HG02884 (cell line): ENCODE results near the gene NUP214.

Experiments used
- ATAC-seq: cut with Tn5 transposase; IDR thresholded peaks from one replicate; pipeline ENCODE4 v1.9.1; 2021; ENCODE audit warnings: mild to moderate bottlenecking, moderate library complexity; ENCODE audit not compliant: unreplicated experiment

Gene NUP214

DNA sequence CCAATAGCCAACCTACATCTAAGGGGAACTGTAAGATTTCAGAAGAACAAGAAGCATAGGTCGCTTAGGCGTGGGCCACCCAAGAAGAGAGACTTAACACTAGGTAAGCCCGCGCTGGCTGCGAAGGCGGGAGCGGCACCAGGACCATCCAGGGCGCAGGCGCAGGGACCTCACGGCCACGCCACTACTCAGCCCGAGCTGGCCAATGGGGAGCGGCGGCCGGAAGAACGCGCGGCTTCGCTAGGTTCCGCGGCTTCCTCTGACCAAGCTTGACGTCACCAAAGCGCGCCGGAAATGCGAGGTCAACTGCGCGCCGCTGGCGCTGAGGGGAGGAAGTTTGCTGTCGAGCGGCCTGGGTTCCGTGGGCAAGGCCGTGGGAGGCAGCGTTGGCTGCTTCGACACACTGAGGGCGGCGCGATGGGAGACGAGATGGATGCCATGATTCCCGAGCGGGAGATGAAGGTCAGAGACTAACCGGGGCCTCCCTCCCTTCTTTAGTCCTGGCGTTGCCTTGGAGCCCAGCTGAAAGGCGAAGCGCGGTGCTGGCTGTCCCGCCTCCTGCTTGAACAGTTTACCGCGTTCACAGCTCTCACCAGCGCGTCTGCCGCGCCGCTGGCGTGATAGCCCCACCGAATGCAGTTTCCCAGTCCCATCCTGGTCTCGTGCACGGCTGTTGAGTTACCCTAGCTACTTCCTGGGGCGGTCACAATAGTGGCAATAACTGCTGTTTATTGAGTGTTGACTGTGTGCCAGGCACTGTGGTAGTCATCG is at the start of gene NUP214:
Gene NUP214 (plus strand): TSS at position 299 of the 771 bp plus-strand sequence. CDS start 119 bp downstream, at position 418.
- ATAC-seq = peak; percentile 94

DNA sequence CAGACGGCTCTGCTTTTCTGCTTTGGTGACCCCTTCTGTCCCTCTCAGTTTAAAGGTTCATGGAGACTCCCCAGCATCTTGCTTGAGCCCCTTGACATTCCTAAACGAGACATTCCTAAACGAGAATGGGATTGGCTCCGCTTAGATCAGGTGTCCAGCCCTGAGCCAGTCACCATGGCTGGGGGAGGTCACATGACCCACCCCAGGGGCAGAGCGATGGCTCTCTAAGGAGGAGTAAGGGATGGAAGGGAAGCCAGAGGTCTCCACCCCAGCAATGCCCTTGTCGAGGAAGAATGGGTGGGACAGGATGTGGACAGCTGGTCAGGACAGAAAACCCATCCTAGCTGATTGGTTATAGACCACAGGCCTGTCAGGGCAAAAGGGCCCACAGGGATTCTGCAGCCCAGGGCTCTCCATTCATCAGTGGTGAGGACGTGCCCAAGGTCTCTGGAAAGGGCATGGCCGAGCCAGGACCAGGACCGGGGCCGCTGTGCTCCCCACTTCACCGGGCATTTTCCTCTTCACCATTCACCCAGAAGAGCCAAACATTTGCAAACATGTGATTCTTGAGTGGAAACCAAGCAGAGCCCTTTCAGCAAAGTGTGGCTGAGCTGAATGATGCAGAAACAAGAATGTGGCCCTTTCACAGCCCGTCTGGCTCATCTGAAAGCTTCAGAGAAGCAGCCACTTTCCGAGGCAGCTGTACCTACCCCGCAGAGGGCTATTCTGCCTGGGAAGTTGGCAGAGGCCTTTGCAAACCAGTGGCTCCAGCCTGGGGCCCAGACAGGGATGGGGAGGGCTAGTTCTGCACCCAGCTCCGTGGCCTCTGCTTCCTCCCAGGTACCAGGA is 48.8 kb upstream of the NUP214 start:
- ATAC-seq = no peak

DNA sequence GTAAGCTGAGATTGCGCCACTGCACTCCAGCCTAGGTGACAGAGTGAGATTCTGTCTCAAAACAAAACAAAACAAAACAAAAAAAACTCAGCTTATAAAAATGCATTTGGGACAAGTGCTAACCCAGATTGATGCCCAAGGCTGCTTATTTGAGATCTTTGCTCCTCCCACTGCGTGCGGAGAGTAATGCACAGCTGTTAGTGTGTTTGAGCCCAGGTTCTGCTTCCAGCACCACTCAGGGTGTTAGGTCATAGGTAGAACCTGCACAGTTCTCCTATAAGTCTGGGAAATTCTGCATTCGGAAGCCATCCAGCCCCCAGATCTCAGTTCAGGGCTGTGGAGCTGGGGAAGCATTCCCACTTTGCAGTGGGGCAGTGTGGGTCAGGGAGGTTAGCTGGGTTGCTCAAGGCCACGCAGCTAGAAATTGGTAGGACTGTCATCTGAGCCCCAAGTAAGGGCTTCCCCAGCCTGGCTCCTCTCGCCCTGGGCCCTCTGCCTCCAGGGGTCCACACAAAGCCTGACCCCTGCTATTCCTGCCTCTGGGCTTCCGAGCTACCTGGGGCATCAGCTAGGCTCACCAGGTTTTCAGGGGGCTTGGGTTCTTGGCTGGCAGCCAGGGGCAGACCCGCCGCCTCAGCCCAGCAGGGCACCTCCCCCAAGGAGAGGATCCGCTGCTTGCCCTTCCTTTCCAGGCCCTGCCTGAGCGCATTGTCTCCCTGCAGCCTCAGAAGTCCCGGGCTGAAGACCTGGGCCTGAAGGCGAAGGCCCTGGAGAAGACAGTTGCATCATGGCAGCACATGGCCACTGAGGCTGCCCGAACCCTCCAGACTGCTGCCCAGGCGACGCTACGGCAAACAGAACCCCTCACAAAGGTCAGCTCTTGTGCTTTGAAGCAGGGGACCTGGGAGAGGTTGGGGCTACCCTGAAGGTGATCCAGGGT is 46.7 kb upstream of the NUP214 start:
- ATAC-seq = no peak

DNA sequence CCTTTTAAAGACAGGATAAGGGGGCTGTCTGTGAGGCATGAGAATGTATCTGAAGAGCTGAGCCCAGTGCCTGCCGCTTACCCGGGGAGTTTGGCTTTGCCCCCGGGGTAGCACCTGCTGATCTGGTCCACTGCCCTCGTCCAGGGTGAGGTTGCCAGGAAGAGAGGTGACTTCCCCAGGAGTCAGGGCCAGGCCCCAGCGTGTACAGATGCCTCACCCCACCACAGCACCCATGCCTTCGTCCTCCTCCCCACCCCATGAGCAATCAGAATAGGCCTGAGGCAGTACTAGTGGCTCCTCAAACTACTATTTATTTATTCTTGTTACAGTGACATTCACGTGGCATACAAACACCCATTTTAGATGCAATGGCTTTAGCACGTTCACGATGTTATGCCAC is 44.8 kb upstream of the NUP214 start:
- ATAC-seq = no peak

DNA sequence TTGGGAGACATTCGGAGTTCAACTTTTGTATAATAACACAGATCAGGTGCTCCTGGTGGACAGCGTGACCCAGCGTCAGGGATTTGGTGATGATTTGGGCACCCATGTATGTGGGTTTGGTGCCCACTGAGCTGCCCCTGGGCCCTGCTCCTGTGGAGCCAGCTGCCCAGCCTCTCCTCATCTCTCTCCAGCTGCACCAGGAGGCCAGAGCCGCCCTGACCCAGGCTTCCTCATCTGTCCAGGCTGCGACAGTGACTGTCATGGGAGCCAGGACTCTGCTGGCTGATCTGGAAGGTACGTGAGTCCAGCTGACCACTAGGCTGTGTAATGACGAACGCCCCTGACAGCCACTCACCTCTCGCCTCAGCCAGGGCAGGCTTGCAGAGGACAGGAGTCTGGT is 43.5 kb upstream of the NUP214 start:
- no peak for ATAC-seq

DNA sequence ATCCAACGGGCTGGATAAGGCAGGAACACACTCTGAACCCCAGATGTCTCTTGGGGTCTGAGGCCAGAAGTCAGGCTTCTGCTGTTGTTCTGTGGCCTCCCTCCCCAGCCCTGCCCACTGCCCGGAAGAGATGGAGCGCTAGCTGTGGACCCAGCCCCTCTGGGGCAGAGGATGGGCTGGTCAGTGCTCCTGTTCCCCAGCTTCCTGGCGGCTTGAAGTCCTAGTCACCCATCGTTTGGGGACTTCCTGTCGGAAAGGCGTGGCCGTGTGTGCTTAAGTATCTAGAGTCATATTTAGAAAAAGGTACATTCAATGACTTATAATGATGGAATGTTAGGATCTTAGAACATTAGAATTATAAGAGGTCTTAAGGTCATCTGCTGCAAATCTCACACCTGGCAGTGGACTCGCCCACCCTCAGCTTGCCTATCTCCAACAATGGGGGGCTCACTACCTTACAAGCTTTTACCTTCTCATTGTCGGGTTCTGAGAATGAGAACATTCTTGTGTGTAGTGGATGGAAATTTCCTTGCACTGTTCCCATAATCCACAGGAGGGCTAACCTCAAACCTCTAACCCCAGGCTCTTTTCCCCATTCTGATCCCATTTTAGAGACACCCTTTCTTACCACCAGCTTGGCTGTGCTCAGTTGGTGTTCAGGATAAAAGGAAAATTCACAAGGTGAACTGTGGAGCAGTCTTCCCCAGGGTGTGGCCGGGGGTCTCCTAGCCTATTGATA is 42.4 kb upstream of the NUP214 start:
- ATAC-seq = no peak

DNA sequence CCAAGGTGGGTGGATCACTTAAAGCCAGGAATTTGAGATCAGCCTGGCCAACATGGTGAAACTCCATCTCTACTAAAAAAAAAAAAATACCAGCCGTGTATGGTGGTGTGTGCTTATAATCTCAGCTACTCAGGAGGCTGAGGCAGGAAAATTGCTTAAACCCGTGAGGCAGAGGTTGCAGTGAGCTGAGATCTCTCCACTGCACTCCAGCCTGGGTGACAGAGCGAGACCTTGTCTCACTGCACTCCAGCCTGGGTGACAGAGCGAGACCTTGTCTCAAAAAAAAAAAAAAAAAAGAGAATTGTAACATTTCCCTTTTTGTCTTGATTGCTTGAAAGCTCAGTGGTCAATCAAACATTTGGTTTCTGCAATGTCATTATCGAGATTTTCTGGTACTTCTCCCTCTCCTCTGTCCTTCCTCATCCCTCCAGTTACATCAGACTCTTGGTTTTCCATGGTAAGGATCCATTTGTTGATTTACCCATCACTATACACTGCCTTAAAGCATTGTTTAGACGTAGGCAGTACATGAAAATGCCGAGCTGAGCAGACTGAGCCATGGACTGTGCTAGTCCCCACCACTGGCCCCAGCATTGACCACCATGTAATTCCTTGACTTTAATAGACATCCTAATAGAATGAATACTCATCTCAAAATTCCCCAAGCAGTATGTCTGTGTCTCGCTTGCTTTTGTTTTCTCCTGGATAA is 40.6 kb upstream of the NUP214 start:
- ATAC-seq = no peak

DNA sequence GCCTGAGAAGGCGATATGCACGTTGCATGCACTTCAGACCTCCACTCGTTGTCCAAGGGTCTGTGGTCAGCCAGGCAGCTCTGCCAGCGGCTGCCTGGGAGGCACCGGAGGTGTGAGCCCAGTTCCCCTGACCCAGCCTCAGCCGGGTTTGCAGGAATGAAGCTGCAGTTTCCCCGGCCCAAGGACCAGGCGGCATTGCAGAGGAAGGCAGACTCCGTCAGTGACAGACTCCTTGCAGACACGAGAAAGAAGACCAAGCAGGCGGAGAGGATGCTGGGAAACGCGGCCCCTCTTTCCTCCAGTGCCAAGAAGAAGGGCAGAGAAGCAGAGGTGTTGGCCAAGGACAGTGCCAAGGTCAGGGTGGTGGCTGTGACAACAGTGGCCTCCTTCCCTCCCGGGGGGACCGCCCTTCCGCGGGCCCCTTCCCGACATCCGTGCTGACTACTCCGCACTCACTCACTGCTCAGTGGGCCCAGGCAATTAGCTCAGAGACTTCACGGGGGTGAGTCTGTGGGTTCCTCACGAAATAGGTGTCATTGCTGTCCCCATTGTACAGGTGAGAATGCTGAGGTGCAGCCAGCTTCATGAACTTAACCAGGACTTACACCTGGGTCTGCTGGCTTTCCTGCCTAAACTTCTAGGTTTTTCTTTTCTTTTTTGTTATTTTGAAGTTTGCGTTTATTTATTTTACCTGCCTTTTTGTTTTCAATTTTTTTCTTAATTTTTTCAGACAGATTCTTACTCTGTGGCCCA is 39.8 kb upstream of the NUP214 start:
- ATAC-seq = no peak

DNA sequence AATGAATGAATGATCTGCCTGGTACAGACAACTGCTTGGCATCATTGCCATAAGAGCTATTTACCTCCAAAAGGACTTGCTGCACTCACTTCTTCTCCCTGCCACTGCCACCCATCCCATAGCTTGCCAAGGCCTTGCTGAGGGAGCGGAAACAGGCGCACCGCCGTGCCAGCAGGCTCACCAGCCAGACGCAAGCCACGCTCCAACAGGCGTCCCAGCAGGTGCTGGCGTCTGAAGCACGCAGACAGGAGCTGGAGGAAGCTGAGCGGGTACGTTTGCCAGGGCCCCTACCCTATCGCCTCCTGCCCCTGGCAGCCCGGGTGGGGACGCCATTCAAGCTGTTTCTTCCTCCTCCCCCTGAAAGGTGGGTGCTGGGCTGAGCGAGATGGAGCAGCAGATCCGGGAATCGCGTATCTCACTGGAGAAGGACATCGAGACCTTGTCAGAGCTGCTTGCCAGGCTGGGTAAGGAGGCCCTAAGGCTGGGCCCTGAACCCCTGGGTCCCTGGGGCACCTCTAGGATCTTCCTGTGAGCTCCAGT is 38.0 kb upstream of the NUP214 start:
- no peak for ATAC-seq

DNA sequence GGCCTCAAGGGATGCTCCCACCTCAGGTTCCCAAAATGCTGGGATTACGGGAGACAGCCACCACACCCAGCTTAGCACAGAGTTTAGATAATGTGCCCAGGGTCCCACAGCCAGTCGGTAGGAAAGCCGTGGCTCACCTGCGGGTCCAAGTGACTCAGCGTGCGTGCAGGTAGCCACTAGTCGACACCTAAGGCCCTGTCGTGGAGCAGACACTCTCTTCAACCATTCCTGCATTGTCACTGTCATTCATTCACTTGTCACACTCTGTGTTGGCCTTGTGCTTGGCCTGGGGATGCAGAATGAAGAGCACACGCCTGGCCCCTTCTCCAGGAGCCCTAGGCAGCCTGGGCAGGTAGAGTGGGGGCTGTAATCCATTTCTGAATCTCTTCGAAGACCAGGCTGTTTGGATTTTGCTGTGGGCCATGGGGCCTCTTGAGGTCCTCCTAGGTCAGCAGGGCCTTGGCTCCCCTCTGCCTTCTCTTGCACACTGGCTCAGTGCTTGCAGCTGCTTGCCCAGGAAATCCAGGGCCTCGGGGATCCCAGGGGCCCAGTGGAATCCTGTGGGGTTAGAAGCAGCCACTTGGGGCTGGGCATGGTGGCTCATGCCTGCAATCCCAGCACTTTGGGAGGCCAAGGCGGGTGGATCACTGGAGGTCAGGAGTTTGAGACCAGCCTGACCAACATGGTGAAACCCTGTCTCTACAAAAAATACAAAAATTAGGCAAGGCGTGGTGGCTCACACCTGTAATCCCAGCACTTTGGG is 35.2 kb upstream of the NUP214 start:
- ATAC-seq = no peak

DNA sequence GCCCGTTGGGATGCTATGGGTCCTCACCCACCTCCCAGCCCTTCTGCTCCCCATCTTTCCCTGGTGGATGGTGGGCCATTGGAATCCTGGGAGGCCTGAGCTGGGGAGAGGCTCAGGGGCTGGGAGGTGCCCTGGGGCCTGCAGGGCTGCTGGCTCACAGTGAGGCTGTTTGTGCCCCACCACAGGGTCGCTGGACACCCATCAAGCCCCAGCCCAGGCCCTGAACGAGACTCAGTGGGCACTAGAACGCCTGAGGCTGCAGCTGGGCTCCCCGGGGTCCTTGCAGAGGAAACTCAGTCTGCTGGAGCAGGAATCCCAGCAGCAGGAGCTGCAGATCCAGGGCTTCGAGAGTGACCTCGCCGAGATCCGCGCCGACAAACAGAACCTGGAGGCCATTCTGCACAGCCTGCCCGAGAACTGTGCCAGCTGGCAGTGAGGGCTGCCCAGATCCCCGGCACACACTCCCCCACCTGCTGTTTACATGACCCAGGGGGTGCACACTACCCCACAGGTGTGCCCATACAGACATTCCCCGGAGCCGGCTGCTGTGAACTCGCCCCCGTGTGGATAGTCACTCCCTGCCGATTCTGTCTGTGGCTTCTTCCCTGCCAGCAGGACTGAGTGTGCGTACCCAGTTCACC is 33.9 kb upstream of the NUP214 start:
- no peak for ATAC-seq

DNA sequence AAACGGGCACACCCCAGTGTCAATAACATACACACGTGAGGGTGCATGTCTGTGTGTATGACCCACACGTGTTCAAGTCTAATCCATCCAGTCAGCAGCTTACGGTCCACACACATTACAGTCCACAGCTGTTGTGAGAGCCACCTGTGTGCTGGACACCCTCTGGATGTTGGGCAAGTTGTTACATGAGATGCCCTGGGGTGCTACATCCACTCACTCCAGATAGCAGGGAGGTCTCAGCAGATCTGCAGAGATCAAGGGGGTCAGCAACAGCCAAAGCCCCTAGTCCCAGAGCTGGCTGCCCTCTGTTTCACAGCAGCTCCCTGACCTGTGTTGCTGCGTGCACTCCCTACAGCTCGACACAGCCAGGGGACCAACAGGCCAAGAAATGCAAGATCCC is 33.4 kb upstream of the NUP214 start:
- no peak for ATAC-seq

DNA sequence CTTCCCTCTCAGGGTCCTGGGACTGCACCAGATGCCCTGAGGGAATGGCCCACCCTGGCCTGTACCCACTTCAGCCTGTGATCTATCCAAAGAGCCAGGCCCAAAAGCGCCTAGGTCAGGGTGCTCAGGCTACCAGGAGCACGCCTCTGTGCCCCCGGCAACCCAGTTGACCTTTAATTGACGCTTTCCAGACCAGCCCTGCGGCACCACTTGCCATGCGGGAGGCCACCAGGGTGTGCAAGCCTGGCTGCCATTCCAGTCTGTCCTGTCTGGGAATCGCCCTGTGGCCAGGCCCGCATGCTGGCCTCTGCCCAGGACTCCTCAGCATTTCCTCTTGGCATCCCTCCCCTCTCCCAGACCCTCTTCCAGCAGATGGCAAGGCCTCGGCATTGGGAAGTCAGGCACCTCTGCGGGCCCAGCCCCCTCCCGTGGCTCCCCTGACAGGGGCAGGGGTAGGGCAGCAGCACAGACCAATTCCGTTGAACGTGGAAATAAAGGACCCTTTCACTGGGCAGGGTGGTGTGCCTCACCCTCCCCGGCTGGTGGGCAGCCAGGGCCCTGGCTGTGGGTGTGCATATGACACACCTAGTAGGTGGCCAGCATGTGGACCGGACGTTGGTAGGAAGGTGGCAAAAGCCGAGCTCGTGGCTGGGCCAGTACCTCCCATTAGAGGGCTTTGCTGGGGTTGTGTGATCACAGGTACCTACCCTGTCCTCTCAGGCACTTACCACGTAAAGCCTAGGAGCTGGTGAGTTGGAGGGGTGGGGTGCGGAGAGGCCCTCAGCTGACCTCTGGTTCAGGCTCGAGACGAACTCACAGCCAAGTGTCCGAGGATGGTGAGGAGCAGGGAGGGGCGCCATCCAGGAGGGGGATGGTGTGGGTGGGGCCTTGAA is 32.6 kb upstream of the NUP214 start:
- no peak for ATAC-seq

DNA sequence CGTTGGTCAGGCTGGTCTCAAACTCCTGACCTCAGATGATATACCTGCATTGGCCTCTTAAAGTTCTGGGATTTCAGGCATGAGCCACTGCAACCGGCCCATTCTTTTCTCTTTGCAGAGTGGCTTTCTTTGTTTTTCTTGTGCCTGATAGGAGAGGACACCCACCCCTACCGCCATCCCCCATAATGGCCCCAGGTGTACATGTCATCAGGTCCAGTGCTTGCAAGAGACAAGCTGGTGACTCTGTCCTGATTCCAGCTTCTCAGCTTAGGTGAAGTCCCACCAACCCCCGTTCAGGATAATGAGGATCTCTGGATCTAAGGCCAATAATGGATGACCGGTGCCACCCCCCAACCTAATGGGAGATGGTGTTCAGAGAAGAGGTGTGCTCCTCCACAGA is 31.4 kb upstream of the NUP214 start:
- ATAC-seq = no peak

DNA sequence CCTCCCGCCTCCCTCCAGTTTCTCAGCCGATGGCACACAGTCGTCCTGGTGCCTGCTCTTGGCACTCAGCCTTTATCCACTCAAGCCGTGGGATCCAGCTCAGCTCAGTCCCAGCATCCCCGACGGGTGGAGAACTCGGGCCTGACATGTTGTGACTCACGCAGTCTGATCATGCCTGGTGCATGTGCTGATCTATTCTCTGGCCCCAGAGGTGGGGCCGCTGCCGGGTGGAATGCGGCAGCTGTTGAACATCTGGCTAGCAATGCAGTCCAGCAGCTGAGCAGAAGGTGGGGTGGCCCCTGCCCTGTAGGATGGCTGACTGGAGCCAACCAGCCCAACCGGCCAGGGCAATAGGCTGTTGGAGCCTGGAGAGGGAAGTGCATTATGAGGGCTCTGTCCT is 30.8 kb upstream of the NUP214 start:
- no peak for ATAC-seq

DNA sequence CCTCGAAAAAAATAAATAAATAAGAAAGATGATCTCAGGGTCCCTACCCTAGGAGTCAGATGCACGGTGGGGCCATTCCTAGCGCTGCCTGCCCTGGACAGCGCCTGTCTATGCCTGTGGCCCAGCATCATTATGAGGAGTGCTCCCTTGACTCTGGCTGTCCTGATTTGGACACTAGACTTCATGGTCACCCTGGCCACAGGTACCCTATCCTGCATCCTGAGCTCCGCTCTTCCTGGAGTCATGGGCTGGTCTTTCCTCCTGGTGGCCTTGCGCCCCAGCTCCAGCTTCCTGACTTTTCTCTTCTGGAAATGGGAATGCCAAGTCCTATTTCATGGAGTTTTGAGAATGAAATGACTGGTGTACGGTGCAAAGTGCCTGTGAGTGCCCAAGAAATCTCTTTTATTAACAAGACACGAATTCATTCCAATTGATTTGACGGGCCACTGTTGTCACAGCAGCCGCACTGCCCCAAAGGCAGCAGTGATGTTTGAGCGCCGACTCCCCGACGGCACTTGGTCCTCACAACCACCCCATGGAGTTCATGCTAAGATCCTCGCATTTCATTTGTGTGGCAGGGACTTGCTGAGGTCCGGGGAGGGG is 29.6 kb upstream of the NUP214 start:
- ATAC-seq = no peak
